SK-N-SH (cell line): ENCODE measurements around the gene SPTBN2. TPM values are rescaled to one million over a fixed set of nuclear protein-coding genes. Genes with fewer than 3 reads are reported as not detected.

Experiments used
- CTCF ChIA-PET: fragments of 300-600, 350-600 bp; formaldehyde crosslinking; extraction: SDS; loops from one replicate; lab custom pipeline; 2021; lab: Yijun Ruan, JAX
- POLR2A ChIA-PET: fragments of 350-600 bp; sonication (Branson Sonifier 250); formaldehyde crosslinking; extraction: SDS; loops from one replicate; lab custom pipeline; 2020; ENCODE audit warnings: antibody characterized with exemption, inconsistent platforms; lab: Yijun Ruan, JAX
- DNase-seq: peaks from one replicate; pipeline ENCODE4 v3.0.0; 2012
- H2AFZ ChIP-seq: fragments of 200-600 bp; sonication (generic); 2 replicates; pipeline ENCODE4 v1.8.1; 2016; ENCODE audit warnings: antibody characterized with exemption, mild to moderate bottlenecking, low read depth
- H3F3A ChIP-seq: fragments of 200-600 bp; sonication (generic); replicated peaks from 2 replicates; pipeline ENCODE3; 2016; ENCODE audit warnings: antibody characterized with exemption, mild to moderate bottlenecking; ENCODE audit not compliant: insufficient read depth
- H3K27ac ChIP-seq, 2 experiments: fragments of 200-500 bp in 1 of 2; fragments of 200-600 bp in 1 of 2; sonication (Bioruptor generic) in 1 of 2; sonication (generic), shearing (Covaris generic) in 1 of 2; 2 replicates each; pipeline versions ENCODE4 v1.5.1 to v1.6.1; 2014 to 2016; ENCODE audit warnings: low read depth in 2 of 2, inconsistent platforms in 1 of 2, low read length in 1 of 2, mild to moderate bottlenecking in 1 of 2, mixed read lengths in 1 of 2
- H3K27me3 ChIP-seq: fragments of 200-600 bp; sonication (generic), shearing (Covaris generic); 2 replicates; pipeline ENCODE4 v1.6.1; 2016; ENCODE audit warnings: mixed run types; ENCODE audit not compliant: insufficient read depth
- H3K36me3 ChIP-seq, 2 experiments: fragments of 200-500 bp in 1 of 2; fragments of 200-600 bp in 1 of 2; sonication (Bioruptor generic) in 1 of 2; sonication (generic) in 1 of 2; replicated peaks in 1 of 2; 2 replicates each; pipeline versions ENCODE3 to v1.5.1; 2014 to 2016; ENCODE audit warnings: low read length in 1 of 2, mild to moderate bottlenecking in 1 of 2; ENCODE audit not compliant: insufficient read depth in 2 of 2, control insufficient read depth in 1 of 2
- H3K4me1 ChIP-seq, 2 experiments: fragments of 200-500 bp in 1 of 2; fragments of 200-600 bp in 1 of 2; sonication (Bioruptor generic) in 1 of 2; sonication (generic), shearing (Covaris generic) in 1 of 2; 2 replicates each; pipeline versions ENCODE4 v1.5.1 to v1.6.1; 2014 to 2016; ENCODE audit warnings: low read depth in 1 of 2, low read length in 1 of 2, mixed run types in 1 of 2; ENCODE audit not compliant: insufficient read depth in 2 of 2, control insufficient read depth in 1 of 2
- H3K4me2 ChIP-seq: fragments of 200-600 bp; sonication (generic), shearing (Covaris generic); 2 replicates; pipeline ENCODE4 v1.6.1; 2017; ENCODE audit warnings: mixed run types
- H3K4me3 ChIP-seq, 2 experiments: fragments of 200-500 bp in 1 of 2; fragments of 200-600 bp in 1 of 2; sonication (Bioruptor generic) in 1 of 2; sonication (generic), shearing (Covaris generic) in 1 of 2; 2 replicates each; pipeline versions ENCODE4 v1.5.1 to v1.8.1; 2014 to 2016; ENCODE audit warnings: low read depth in 2 of 2, inconsistent platforms in 1 of 2, low read length in 1 of 2, mild to moderate bottlenecking in 1 of 2, mixed read lengths in 1 of 2, moderate library complexity in 1 of 2
- H3K79me2 ChIP-seq: fragments of 200-600 bp; sonication (generic); 2 replicates; pipeline ENCODE4 v1.8.1; 2017; ENCODE audit warnings: mild to moderate bottlenecking; ENCODE audit not compliant: insufficient read depth
- H3K9ac ChIP-seq: fragments of 200-600 bp; sonication (generic); 2 replicates; pipeline ENCODE4 v1.6.1; 2017; ENCODE audit warnings: mixed run types
- H3K9me2 ChIP-seq: fragments of 200-600 bp; sonication (generic); 2 replicates; pipeline ENCODE4 v1.6.1; 2017; ENCODE audit warnings: mixed run types
- H3K9me3 ChIP-seq: fragments of 200-600 bp; sonication (generic); 2 replicates; pipeline ENCODE4 v1.6.1; 2017; ENCODE audit warnings: mixed run types, mild to moderate bottlenecking, moderate library complexity
- H4K20me1 ChIP-seq: fragments of 200-600 bp; sonication (generic); 2 replicates; pipeline ENCODE4 v1.6.1; 2017; ENCODE audit warnings: mild to moderate bottlenecking, mixed run types; ENCODE audit not compliant: insufficient read depth
- ELF1 ChIP-seq: IDR thresholded peaks from 2 replicates; pipeline ENCODE4 v1.4.0; 2012
- EP300 ChIP-seq, 2 experiments: IDR thresholded peaks; 2 replicates each; pipeline versions ENCODE4 v1.4.0 to v1.6.1; 2012; ENCODE audit warnings: borderline replicate concordance in 1 of 2, low read depth in 1 of 2, low read length in 1 of 2
- EZH2phosphoT487 ChIP-seq: fragments of 200-600 bp; sonication (generic); IDR thresholded peaks from 2 replicates; pipeline ENCODE4 v1.6.1; 2017; ENCODE audit warnings: low read depth, mixed run types, mild to moderate bottlenecking, antibody characterized with exemption, moderate library complexity, borderline replicate concordance
- FOSL2 ChIP-seq: IDR thresholded peaks from 2 replicates; pipeline ENCODE4 v1.4.0; 2012; ENCODE audit warnings: low read depth, mild to moderate bottlenecking, moderate library complexity, borderline replicate concordance
- FOXJ3 ChIP-seq: sonication (generic); formaldehyde crosslinking; IDR thresholded peaks from 2 replicates; pipeline ENCODE4 v1.5.1; 2020; ENCODE audit warnings: mild to moderate bottlenecking, missing genetic modification reagents
- FOXM1 ChIP-seq: IDR thresholded peaks from 2 replicates; pipeline ENCODE4 v1.4.0; 2012; ENCODE audit warnings: low read depth, mild to moderate bottlenecking
- GABPA ChIP-seq: IDR thresholded peaks from 2 replicates; pipeline ENCODE4 v1.4.0; 2012; ENCODE audit warnings: low read depth, mild to moderate bottlenecking
- GATA2 ChIP-seq: sonication (generic); formaldehyde crosslinking; IDR thresholded peaks from 2 replicates; pipeline ENCODE4 v1.5.0; 2020; ENCODE audit warnings: mild to moderate bottlenecking, missing genetic modification reagents
- JUND ChIP-seq: IDR thresholded peaks from 2 replicates; pipeline ENCODE4 v1.4.0; 2012
- MXI1 ChIP-seq: IDR thresholded peaks from 2 replicates; pipeline ENCODE4 v1.6.1; 2012; ENCODE audit warnings: mild to moderate bottlenecking, low read depth, low read length, improper control_type of control experiment
- PBX3 ChIP-seq: IDR thresholded peaks from 2 replicates; pipeline ENCODE4; 2012
- POLR2AphosphoS5 ChIP-seq: IDR thresholded peaks from 2 replicates; pipeline ENCODE4 v1.6.1; 2012; ENCODE audit warnings: low read depth, low read length
- YY1 ChIP-seq: IDR thresholded peaks from 2 replicates; pipeline ENCODE4 v1.4.0; 2012; ENCODE audit warnings: low read depth, mild to moderate bottlenecking
- WGBS: methylation state at CpG from one replicate; pipeline ENCODE4 v1.1.6; 2017; ENCODE audit warnings: low lambda C conversion rate; 5-methylcytosine and 5-hydroxymethylcytosine counted together
- polyA plus RNA-seq, 3 experiments: library from polyadenylated mRNA; depleted of rRNA; stranded (reverse); fragments of >200 nt; gene quantifications; 2 replicates each; pipeline ENCODE4 v1.2.3, GENCODE V29; 2012
- TF ChIP-seq, protein P1 (sequence below): IDR thresholded peaks from 2 replicates; pipeline ENCODE4 v1.4.0; 2012; ENCODE audit warnings: low read depth
- TF ChIP-seq, protein P2 (sequence below): IDR thresholded peaks from 2 replicates; pipeline ENCODE4 v1.4.0; 2012; ENCODE audit warnings: low read depth, borderline replicate concordance
- TF ChIP-seq, protein P3 (sequence below): fragments of 150-350 bp; IDR thresholded peaks from 2 replicates; pipeline ENCODE4 v1.6.1; 2017; ENCODE audit warnings: antibody characterized with exemption, low read length, low read depth, borderline replicate concordance

Gene SPTBN2
- polyA plus RNA-seq, 1 of the 3 experiments (the other 2 are of a cell fraction) = 19.7 TPM

- Histone ChIP-seq H3K9ac (no peak overlapping the region), H3K9me2 (no peaks in the 10 kb centered on the region), H3K4me1 (peaks cover 18 to 21% of the 10 kb centered on the region in 2 experiments), H3K4me3 (peak overlapping the region; percentile 36 to 63)
- 45% methylated on average over 10 of the region's 16 CpGs for WGBS
- no peak for DNase-seq
- TF ChIP-seq PBX3 (no peak), GABPA (no peak), MXI1 (no peak), JUND (no peak), FOXJ3 (no peak), POLR2AphosphoS5 (no peak), EP300 (IDR thresholded peaks at IDR 0.05; ENCODE audit: borderline replicate concordance in 1 of 2, low read depth in 1 of 2, low read length in 1 of 2) (no peak), GATA2 (CRISPR knock-in tag) (no peak), EZH2phosphoT487 (no peak), ELF1 (no peak), FOXM1 (no peak), FOSL2 (no peak), YY1 (no peak)
- TF ChIP-seq, protein P1, sequence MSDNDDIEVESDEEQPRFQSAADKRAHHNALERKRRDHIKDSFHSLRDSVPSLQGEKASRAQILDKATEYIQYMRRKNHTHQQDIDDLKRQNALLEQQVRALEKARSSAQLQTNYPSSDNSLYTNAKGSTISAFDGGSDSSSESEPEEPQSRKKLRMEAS = no peak
- TF ChIP-seq, protein P2, sequence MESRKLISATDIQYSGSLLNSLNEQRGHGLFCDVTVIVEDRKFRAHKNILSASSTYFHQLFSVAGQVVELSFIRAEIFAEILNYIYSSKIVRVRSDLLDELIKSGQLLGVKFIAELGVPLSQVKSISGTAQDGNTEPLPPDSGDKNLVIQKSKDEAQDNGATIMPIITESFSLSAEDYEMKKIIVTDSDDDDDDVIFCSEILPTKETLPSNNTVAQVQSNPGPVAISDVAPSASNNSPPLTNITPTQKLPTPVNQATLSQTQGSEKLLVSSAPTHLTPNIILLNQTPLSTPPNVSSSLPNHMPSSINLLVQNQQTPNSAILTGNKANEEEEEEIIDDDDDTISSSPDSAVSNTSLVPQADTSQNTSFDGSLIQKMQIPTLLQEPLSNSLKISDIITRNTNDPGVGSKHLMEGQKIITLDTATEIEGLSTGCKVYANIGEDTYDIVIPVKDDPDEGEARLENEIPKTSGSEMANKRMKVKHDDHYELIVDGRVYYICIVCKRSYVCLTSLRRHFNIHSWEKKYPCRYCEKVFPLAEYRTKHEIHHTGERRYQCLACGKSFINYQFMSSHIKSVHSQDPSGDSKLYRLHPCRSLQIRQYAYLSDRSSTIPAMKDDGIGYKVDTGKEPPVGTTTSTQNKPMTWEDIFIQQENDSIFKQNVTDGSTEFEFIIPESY = no peak
- TF ChIP-seq, protein P3, sequence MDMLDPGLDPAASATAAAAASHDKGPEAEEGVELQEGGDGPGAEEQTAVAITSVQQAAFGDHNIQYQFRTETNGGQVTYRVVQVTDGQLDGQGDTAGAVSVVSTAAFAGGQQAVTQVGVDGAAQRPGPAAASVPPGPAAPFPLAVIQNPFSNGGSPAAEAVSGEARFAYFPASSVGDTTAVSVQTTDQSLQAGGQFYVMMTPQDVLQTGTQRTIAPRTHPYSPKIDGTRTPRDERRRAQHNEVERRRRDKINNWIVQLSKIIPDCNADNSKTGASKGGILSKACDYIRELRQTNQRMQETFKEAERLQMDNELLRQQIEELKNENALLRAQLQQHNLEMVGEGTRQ = no peak
- TF ChIP-seq, all 33 proteins: peak for 0
- no peak overlapping the region for H2AFZ ChIP-seq
- H3F3A ChIP-seq = peaks cover 29% of the 10 kb centered on the region
- ChIA-PET POLR2A (interaction anchor here (2.3 to 2.6 kb wide), 2 partner anchors 97 to 197 kb away, joined by 12 to 21 read pairs; partner anchors contain the start of gene DPP3), CTCF (interaction anchor here (0.6 to 3.7 kb wide), 8 partner anchors 10 to 1830 kb away, joined by 3 to 54 read pairs (median 12); partner anchors contain the start of gene CTSF)
- H3K79me2 ChIP-seq = peaks cover 58% of the 10 kb centered on the region
- H3K27ac ChIP-seq = no peak overlapping the region; a peak in 1 of 4 replicates
- peaks cover 5% of the 10 kb centered on the region for H4K20me1 ChIP-seq
- no peaks in the 10 kb centered on the region for H3K9me3 ChIP-seq
- H3K36me3 ChIP-seq = peaks cover 15 to 20% of the 10 kb centered on the region in 2 experiments
- H3K4me2 ChIP-seq = peak overlapping the region; percentile 88
- H3K27me3 ChIP-seq = no peaks in the 10 kb centered on the region
These were observed 52.6 kb downstream of the SPTBN2 start for GRCh38 chr11:66676282-66676919.
